KOPT-K1 (cell line): ENCODE measurements around the gene AIM2.

ENCODE experiments used
- H3K27ac ChIP-seq: fragments of 200-600 bp; sonication (generic); 2 replicates; pipeline ENCODE4 v1.5.1; 2016; ENCODE audit warnings: antibody characterized with exemption, mild to moderate bottlenecking, low read depth, low read length; ENCODE audit not compliant: poor library complexity, severe bottlenecking
- H3K36me3 ChIP-seq: fragments of 200-600 bp; sonication (generic); 2 replicates; pipeline ENCODE4 v1.5.1; 2017; ENCODE audit warnings: antibody characterized with exemption, mild to moderate bottlenecking, low read length, moderate library complexity; ENCODE audit not compliant: insufficient read depth
- H3K9me3 ChIP-seq: fragments of 200-600 bp; sonication (generic); 2 replicates; pipeline ENCODE4 v1.5.1; 2017; ENCODE audit warnings: antibody characterized with exemption, low read length, mild to moderate bottlenecking; ENCODE audit not compliant: insufficient read depth, poor library complexity, severe bottlenecking

AIM2 gene

GRCh38 chr1:159014003-159014571, 62.5 kb downstream of the AIM2 start:
- Histone ChIP-seq H3K36me3 (peaks cover 55% of the 10 kb centered on the region), H3K27ac (peak overlapping the region; percentile 97), H3K9me3 (no peaks in the 10 kb centered on the region)

DNA sequence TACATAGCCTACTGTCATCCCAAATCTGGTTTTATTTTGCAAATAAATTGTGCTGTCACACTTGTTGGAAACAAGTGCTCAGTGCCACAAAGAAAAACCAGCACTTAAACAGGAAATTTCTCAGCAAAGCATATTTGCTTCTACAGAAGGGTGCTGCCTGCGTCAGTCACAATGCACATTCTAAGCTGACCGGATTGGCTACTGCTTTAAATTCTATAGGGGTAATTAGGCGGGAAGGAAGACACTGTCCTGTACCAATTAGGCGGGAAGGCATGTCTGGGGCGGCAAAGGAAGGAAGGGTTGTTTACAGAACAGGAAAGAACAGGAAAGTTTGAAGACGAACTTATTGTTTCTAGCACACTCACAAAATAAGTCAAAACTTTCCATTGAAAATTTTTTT, 64.1 kb downstream of the AIM2 start:
- Histone ChIP-seq H3K9me3 (no peaks in the 10 kb centered on the region), H3K27ac (peak overlapping the region; percentile 97), H3K36me3 (peaks cover 40% of the 10 kb centered on the region)
